DOHH2 (cell line): Measurements from ENCODE around the gene HIPK2.

Experiments
- CTCF ChIP-seq: fragments of 200-600 bp; sonication (generic); IDR thresholded peaks from one replicate; pipeline ENCODE4 v1.5.1; 2014; ENCODE audit warnings: antibody characterized with exemption, mild to moderate bottlenecking, low read depth, low read length; ENCODE audit not compliant: poor library complexity, severe bottlenecking
- EZH2phosphoT487 ChIP-seq: fragments of 200-600 bp; sonication (generic); IDR thresholded peaks from 2 replicates; pipeline ENCODE4 v1.6.1; 2017; ENCODE audit warnings: borderline replicate concordance, mild to moderate bottlenecking, antibody characterized with exemption, low read length, moderate library complexity, mixed read lengths

GRCh38 chr7:139716156-139716942 is 61.4 kb downstream of the HIPK2 start:
- TF ChIP-seq CTCF (no peak), EZH2phosphoT487 (no peak)
